HG02938 (cell line): ENCODE data around the gene SPDL1.

ENCODE experiments used
- ATAC-seq: cut with Tn5 transposase; IDR thresholded peaks from one replicate; pipeline ENCODE4 v1.9.1; 2021; ENCODE audit warnings: mild to moderate bottlenecking, moderate library complexity; ENCODE audit not compliant: unreplicated experiment

The SPDL1 gene

GRCh38 chr5:169583424-169584220, at the start of gene SPDL1:
SPDL1 (plus strand) TSS chr5:169583773; CDS start chr5:169588417, 4,644 bp downstream.
- ATAC-seq = peak; percentile 92

- ATAC-seq = no peak
Observed at GRCh38 chr5:169534311-169534880, 49.2 kb upstream of the SPDL1 start.

- no peak for ATAC-seq
Observed at GRCh38 chr5:169534939-169535338, 48.6 kb upstream of the SPDL1 start.

GRCh38 chr5:169538944-169539343, 44.6 kb upstream of the SPDL1 start:
- no peak for ATAC-seq

GRCh38 chr5:169542811-169543210, 40.8 kb upstream of the SPDL1 start:
- no peak for ATAC-seq

- no peak for ATAC-seq
Observed at GRCh38 chr5:169544264-169544950, 39.2 kb upstream of the SPDL1 start.

- no peak for ATAC-seq
Observed at GRCh38 chr5:169545762-169546161, 37.8 kb upstream of the SPDL1 start.

GRCh38 chr5:169546346-169546745, 37.2 kb upstream of the SPDL1 start:
- ATAC-seq = no peak

- ATAC-seq = no peak
Observed at GRCh38 chr5:169547508-169547907, 36.1 kb upstream of the SPDL1 start.

GRCh38 chr5:169548315-169548714, 35.3 kb upstream of the SPDL1 start:
- ATAC-seq = no peak

GRCh38 chr5:169549453-169550100, 34.0 kb upstream of the SPDL1 start:
- ATAC-seq = no peak

GRCh38 chr5:169550227-169550626, 33.3 kb upstream of the SPDL1 start:
- no peak for ATAC-seq

- no peak for ATAC-seq
Observed at GRCh38 chr5:169551146-169551545, 32.4 kb upstream of the SPDL1 start.

GRCh38 chr5:169551696-169552095, 31.9 kb upstream of the SPDL1 start:
- no peak for ATAC-seq

GRCh38 chr5:169554251-169554650, 29.3 kb upstream of the SPDL1 start:
- ATAC-seq = peak; percentile 56

GRCh38 chr5:169557838-169558237, 25.7 kb upstream of the SPDL1 start:
- no peak for ATAC-seq

GRCh38 chr5:169561893-169562292, 21.7 kb upstream of the SPDL1 start:
- ATAC-seq = no peak

GRCh38 chr5:169563369-169563768, 20.2 kb upstream of the SPDL1 start:
- ATAC-seq = no peak

- ATAC-seq = no peak
Observed at GRCh38 chr5:169566202-169566601, 17.4 kb upstream of the SPDL1 start.

- ATAC-seq = no peak
Observed at GRCh38 chr5:169567079-169567478, 16.5 kb upstream of the SPDL1 start.

GRCh38 chr5:169569513-169569912, 14.1 kb upstream of the SPDL1 start:
- no peak for ATAC-seq
